PFSK-1 (cell line): ENCODE data around the gene SLC36A1.

ENCODE experiments used
- FOXP2 ChIP-seq: optimal IDR thresholded peaks from 2 replicates; pipeline ENCODE3; 2011; ENCODE audit warnings: borderline replicate concordance, control low read depth, inconsistent platforms; ENCODE audit not compliant: insufficient read depth; ENCODE audit errors: extremely low read length, extremely low read depth
- POLR2AphosphoS5 ChIP-seq: IDR thresholded peaks from 2 replicates; pipeline ENCODE4 v1.6.1; 2012; ENCODE audit warnings: low read depth, mild to moderate bottlenecking, control low read depth, low read length, moderate library complexity
- REST ChIP-seq, 2 experiments: IDR thresholded peaks; 2 replicates each; pipeline versions ENCODE4 v1.6.1 to v1.8.0; 2011 to 2012; ENCODE audit warnings: low read depth in 2 of 2, low read length in 2 of 2, control low read depth in 1 of 2, inconsistent platforms in 1 of 2, mild to moderate bottlenecking in 1 of 2, moderate library complexity in 1 of 2; ENCODE audit not compliant: insufficient read depth in 1 of 2
- SIN3A ChIP-seq: IDR thresholded peaks from 2 replicates; pipeline ENCODE4 v1.6.1; 2012; ENCODE audit warnings: mild to moderate bottlenecking, low read length, moderate library complexity, borderline replicate concordance; ENCODE audit not compliant: insufficient read depth
- TAF1 ChIP-seq: IDR thresholded peaks from 2 replicates; pipeline ENCODE4 v1.6.1; 2012; ENCODE audit warnings: low read length, control low read depth, borderline replicate concordance; ENCODE audit not compliant: insufficient read depth

The SLC36A1 gene

GRCh38 chr5:151483176-151483575 is 35.8 kb downstream of the SLC36A1 start:
- TF ChIP-seq SIN3A = no peak
- no peak for TF ChIP-seq FOXP2
- no peak for TF ChIP-seq TAF1
- TF ChIP-seq POLR2AphosphoS5 = no peak
- TF ChIP-seq REST (IDR thresholded peaks at IDR 0.05; ENCODE audit: insufficient read depth in 1 of 2, low read depth in 2 of 2, low read length in 2 of 2) = no peak

- TF ChIP-seq POLR2AphosphoS5 (no peak), SIN3A (no peak), REST (IDR thresholded peaks at IDR 0.05; ENCODE audit: insufficient read depth in 1 of 2, low read depth in 2 of 2, low read length in 2 of 2) (no peak), TAF1 (no peak), FOXP2 (no peak)
Measured at GRCh38 chr5:151483647-151484046, 36.2 kb downstream of the SLC36A1 start.

GRCh38 chr5:151487544-151487943 is 40.1 kb downstream of the SLC36A1 start:
- TF ChIP-seq REST (IDR thresholded peaks at IDR 0.05; ENCODE audit: insufficient read depth in 1 of 2, low read depth in 2 of 2, low read length in 2 of 2) (no peak), TAF1 (no peak), FOXP2 (no peak), SIN3A (no peak)

DNA sequence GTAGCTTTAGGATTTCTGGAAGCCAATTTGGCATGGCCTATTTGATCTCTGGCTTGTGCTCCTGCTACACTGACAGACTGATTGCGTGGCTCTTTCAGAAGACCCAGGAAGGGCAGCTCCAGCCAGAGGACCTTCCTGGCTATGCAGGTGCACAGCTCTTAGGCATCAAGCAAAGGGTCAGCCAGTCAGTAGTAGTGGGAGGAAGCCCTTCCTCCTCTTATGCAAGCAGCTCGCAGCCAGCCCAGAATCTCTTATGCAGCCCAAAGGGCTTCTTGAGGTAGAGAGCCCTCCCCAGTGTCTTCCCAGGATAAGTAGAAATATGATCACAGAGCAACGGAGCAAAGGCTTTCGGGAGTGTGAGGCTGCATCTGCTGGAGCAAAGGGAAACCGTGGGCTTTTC is 43.2 kb downstream of the SLC36A1 start:
- TF ChIP-seq SIN3A (no peak), REST (IDR thresholded peaks at IDR 0.05; ENCODE audit: insufficient read depth in 1 of 2, low read depth in 2 of 2, low read length in 2 of 2) (no peak), POLR2AphosphoS5 (no peak), FOXP2 (no peak), TAF1 (no peak)

- TF ChIP-seq FOXP2 = no peak
- no peak for TF ChIP-seq TAF1
- TF ChIP-seq SIN3A = no peak
- no peak for TF ChIP-seq REST (IDR thresholded peaks at IDR 0.05; ENCODE audit: insufficient read depth in 1 of 2, low read depth in 2 of 2, low read length in 2 of 2)
- TF ChIP-seq POLR2AphosphoS5 = no peak
Measured at GRCh38 chr5:151491062-151491461, 43.7 kb downstream of the SLC36A1 start.
